Endothelial cell of umbilical vein (primary cell): ENCODE measurements around the gene SLC1A3. TPM values are rescaled to one million over a fixed set of nuclear protein-coding genes. Genes with fewer than 3 reads are reported as not detected.

ENCODE experiments used
- BruUV-seq: library from RNA; stranded (reverse); fragments of 400-500 nt; replicated peaks from 2 replicates; lab custom pipeline; 2021; lab: Mats Ljungman, UMichigan
- CTCF ChIA-PET: fragments of 300-600, 350-600 bp; sonication (Branson Sonifier 250); formaldehyde crosslinking; loops from one replicate; lab custom pipeline; 2021; ENCODE audit warnings: antibody characterized with exemption, inconsistent platforms; lab: Charles Lee
- POLR2A ChIA-PET: fragments of 300-600, 350-600 bp; sonication (Branson Sonifier 250); formaldehyde crosslinking; loops from one replicate; lab custom pipeline; 2021; ENCODE audit warnings: antibody characterized with exemption, inconsistent platforms; lab: Charles Lee
- DNase-seq: peaks from one replicate; pipeline ENCODE4 v3.0.0-alpha.2; 2011; ENCODE audit warnings: low read depth, low spot score
- FAIRE-seq: peaks from 2 replicates; lab custom pipeline; 2011; peaks lifted over from hg19 to GRCh38; lab: Jason Lieb, UNC
- H2AFZ ChIP-seq: 2 replicates; pipeline ENCODE4 v1.6.0; 2012; ENCODE audit warnings: low read depth, low read length, control low read depth, inconsistent platforms
- H3K27ac ChIP-seq: 2 replicates; pipeline ENCODE4 v1.5.1; 2011; ENCODE audit warnings: low read depth, mild to moderate bottlenecking, control low read depth, low read length, moderate library complexity; ENCODE audit not compliant: insufficient read depth
- H3K27me3 ChIP-seq, 2 experiments: 2 replicates each; pipeline versions ENCODE4 v1.6.0 to v1.6.1; 2011; ENCODE audit warnings: low read length in 2 of 2, mixed read lengths in 1 of 2; ENCODE audit not compliant: control insufficient read depth in 2 of 2, insufficient read depth in 2 of 2
- H3K36me3 ChIP-seq, 2 experiments: 2 replicates in 1 of 2; 3 replicates in 1 of 2; pipeline ENCODE4 v1.5.1; 2011; ENCODE audit warnings: low read length in 2 of 2, mild to moderate bottlenecking in 1 of 2, moderate library complexity in 1 of 2; ENCODE audit not compliant: control insufficient read depth in 2 of 2, insufficient read depth in 2 of 2; ENCODE audit errors: extremely low read depth in 1 of 2
- H3K4me1 ChIP-seq: 3 replicates; pipeline ENCODE4 v1.5.1; 2011; ENCODE audit warnings: mild to moderate bottlenecking, low read length; ENCODE audit not compliant: control insufficient read depth, insufficient read depth; ENCODE audit errors: extremely low read depth
- H3K4me2 ChIP-seq: 2 replicates; pipeline ENCODE4 v1.6.1; 2011; ENCODE audit warnings: low read length, control low read depth, mixed read lengths; ENCODE audit not compliant: insufficient read depth
- H3K4me3 ChIP-seq, 3 experiments: fragments of 200-600 bp in 1 of 3; sonication (generic), shearing (Covaris generic) in 1 of 3; replicated peaks in 1 of 3; 2 replicates each; pipeline ENCODE4 v1.5.1; 2011 to 2016; ENCODE audit warnings: control low read depth in 3 of 3, low read length in 3 of 3, mild to moderate bottlenecking in 2 of 3, inconsistent platforms in 1 of 3, low read depth in 1 of 3, moderate library complexity in 1 of 3; ENCODE audit not compliant: insufficient read depth in 1 of 3
- H3K79me2 ChIP-seq: 2 replicates; pipeline ENCODE4 v1.6.0; 2012; ENCODE audit warnings: low read length, inconsistent platforms; ENCODE audit not compliant: control insufficient read depth, insufficient read depth
- H3K9ac ChIP-seq: replicated peaks from 2 replicates; pipeline ENCODE3; 2011; ENCODE audit warnings: low read length, control low read depth; ENCODE audit not compliant: insufficient read depth; ENCODE audit errors: extremely low read depth
- H3K9me1 ChIP-seq: replicated peaks from 3 replicates; pipeline ENCODE4 v1.6.0; 2011; ENCODE audit warnings: mild to moderate bottlenecking, low read length; ENCODE audit not compliant: control insufficient read depth, insufficient read depth; ENCODE audit errors: extremely low read depth
- H3K9me3 ChIP-seq: replicated peaks from 2 replicates; pipeline ENCODE4 v1.5.1; 2012; ENCODE audit warnings: low read length, inconsistent platforms; ENCODE audit not compliant: control insufficient read depth, insufficient read depth
- H4K20me1 ChIP-seq: replicated peaks from 2 replicates; pipeline ENCODE3; 2011; ENCODE audit warnings: mild to moderate bottlenecking, low read length; ENCODE audit not compliant: control insufficient read depth, insufficient read depth; ENCODE audit errors: extremely low read depth
- EZH2 ChIP-seq: IDR thresholded peaks from 2 replicates; pipeline ENCODE4 v1.6.1; 2012; ENCODE audit warnings: borderline replicate concordance, low read depth, mild to moderate bottlenecking, moderate library complexity, low read length, inconsistent platforms; ENCODE audit not compliant: severe bottlenecking
- FOS ChIP-seq: IDR thresholded peaks from 2 replicates; pipeline ENCODE4 v1.6.1; 2011; ENCODE audit warnings: mild to moderate bottlenecking, low read length, moderate library complexity, borderline replicate concordance; ENCODE audit not compliant: insufficient read depth
- GATA2 ChIP-seq: IDR thresholded peaks from 2 replicates; pipeline ENCODE4 v1.7.0; 2011; ENCODE audit warnings: low read depth, mild to moderate bottlenecking, moderate library complexity, mixed read lengths, low read length; ENCODE audit not compliant: insufficient read length, insufficient read depth
- JUN ChIP-seq: IDR thresholded peaks from 2 replicates; pipeline ENCODE4 v1.6.1; 2011; ENCODE audit warnings: borderline replicate concordance, low read depth; ENCODE audit not compliant: insufficient read length, insufficient read depth
- MYC ChIP-seq: IDR thresholded peaks from one replicate; pipeline ENCODE4 v1.6.1; 2011; ENCODE audit warnings: mild to moderate bottlenecking, low read depth, low read length
- POLR2A ChIP-seq: IDR thresholded peaks from 2 replicates; pipeline ENCODE4 v1.6.1; 2012; ENCODE audit warnings: low read depth, mild to moderate bottlenecking, control low read depth, low read length
- POLR2AphosphoS5 ChIP-seq: IDR thresholded peaks from 2 replicates; pipeline ENCODE4 v1.6.1; 2012; ENCODE audit warnings: low read depth, mild to moderate bottlenecking, control low read depth, low read length, moderate library complexity; ENCODE audit not compliant: insufficient read depth
- dilution Hi-C: fragments of 300-500 bp; cut with MboI; formaldehyde crosslinking; loops from one replicate; pipeline ENCODE4 v1.15.0; 2019; ENCODE audit warnings: low sequenced_read_pairs; ENCODE audit not compliant: extremely low pct_ligation_motif_present
- intact Hi-C: fragments of 100-400 bp; cut with micrococcal nuclease; formaldehyde crosslinking; loops from one replicate; pipeline ENCODE4 v1.10.0; 2022
- polyA plus RNA-seq, 4 experiments: library from polyadenylated mRNA; depleted of rRNA in 3 of 4; stranded (reverse) in 3 of 4; unstranded in 1 of 4; fragments of >200 nt; gene quantifications; 2 replicates each; pipeline versions ENCODE4 v1.2.1 to v1.2.3, GENCODE V29; 2011 to 2012; ENCODE audit warnings: missing spikeins in 1 of 4
- total RNA-seq: library from RNA; stranded (reverse); gene quantifications from 2 replicates; pipeline ENCODE4 v1.2.3, GENCODE V29; 2021
- TF ChIP-seq, protein P1 (sequence below), 2 donors: IDR thresholded peaks; 1 replicate in 1 of 2; 2 replicates in 1 of 2; pipeline ENCODE4 v1.5.1; 2011; ENCODE audit warnings: low read length in 2 of 2, mild to moderate bottlenecking in 2 of 2, moderate library complexity in 2 of 2, control low read depth in 1 of 2, inconsistent platforms in 1 of 2, low read depth in 1 of 2; ENCODE audit not compliant: insufficient read depth in 1 of 2; ENCODE audit errors: extremely low read depth in 1 of 2
- TF ChIP-seq, protein P2 (sequence below): IDR thresholded peaks from 2 replicates; pipeline ENCODE4 v1.6.1; 2011; ENCODE audit not compliant: insufficient read depth, insufficient read length

Gene SLC1A3
- total and polyA plus RNA-seq, 2 donors (not counting 3 experiments of a cell fraction or from before 2014, with no cell fraction given): 0.36 TPM; not detected in 1

DNA sequence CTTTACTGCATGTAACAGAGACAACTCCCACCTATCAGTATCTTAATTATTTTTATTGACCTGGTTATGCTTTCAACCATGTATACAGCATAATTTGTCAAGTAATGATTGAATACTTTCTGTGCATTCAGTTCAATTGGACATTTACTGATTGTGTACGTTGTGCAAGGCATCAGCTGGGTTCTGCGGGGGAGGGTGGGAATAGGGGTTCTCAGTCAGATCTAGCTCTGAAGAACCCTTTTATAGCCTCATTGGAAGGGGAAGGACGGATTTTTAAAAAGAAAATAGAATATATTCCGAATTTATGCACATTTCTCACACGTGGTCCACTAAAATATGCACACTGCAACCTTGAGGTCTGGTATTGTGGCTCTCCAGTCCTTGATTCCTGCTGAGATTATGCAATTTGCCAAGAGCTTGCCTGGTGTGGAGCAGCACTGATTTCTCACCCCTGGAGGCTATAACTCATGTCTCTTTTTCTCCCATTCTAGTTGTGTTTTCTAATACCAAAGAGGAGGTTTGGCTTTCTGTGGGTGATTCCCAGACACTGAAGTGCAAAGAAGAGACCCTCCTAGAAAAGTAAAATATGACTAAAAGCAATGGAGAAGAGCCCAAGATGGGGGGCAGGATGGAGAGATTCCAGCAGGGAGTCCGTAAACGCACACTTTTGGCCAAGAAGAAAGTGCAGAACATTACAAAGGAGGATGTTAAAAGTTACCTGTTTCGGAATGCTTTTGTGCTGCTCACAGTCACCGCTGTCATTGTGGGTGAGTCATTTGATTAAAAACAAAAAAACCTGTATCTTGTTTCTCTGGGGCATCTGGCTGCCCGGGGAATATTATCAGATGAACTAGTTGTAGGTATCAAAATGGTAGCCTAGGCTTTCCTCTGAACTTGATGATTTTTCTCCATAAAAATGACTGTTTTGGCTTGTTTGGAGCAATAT, 1.7 kb downstream of the SLC1A3 start:
- H3K36me3 ChIP-seq: no peaks in the 10 kb centered on the region
- H3K9me1 ChIP-seq: no peaks in the 10 kb centered on the region
- H3K9ac ChIP-seq: no peak overlapping the region
- dilution Hi-C loops (no loop called here), intact Hi-C loops (loop anchor here (5.0 kb wide), 1 partner anchor 101 kb away; no protein-coding TSS in a partner anchor)
- H3K4me1 ChIP-seq: peaks cover 6% of the 10 kb centered on the region
- TF ChIP-seq EZH2 (no peak), GATA2 (no peak), POLR2AphosphoS5 (no peak), JUN (no peak), MYC (no peak), FOS (no peak), POLR2A (no peak)
- TF ChIP-seq, protein P1, sequence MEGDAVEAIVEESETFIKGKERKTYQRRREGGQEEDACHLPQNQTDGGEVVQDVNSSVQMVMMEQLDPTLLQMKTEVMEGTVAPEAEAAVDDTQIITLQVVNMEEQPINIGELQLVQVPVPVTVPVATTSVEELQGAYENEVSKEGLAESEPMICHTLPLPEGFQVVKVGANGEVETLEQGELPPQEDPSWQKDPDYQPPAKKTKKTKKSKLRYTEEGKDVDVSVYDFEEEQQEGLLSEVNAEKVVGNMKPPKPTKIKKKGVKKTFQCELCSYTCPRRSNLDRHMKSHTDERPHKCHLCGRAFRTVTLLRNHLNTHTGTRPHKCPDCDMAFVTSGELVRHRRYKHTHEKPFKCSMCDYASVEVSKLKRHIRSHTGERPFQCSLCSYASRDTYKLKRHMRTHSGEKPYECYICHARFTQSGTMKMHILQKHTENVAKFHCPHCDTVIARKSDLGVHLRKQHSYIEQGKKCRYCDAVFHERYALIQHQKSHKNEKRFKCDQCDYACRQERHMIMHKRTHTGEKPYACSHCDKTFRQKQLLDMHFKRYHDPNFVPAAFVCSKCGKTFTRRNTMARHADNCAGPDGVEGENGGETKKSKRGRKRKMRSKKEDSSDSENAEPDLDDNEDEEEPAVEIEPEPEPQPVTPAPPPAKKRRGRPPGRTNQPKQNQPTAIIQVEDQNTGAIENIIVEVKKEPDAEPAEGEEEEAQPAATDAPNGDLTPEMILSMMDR (IDR thresholded peaks at IDR 0.05; ENCODE audit: extremely low read depth in 1 of 2, insufficient read depth in 1 of 2, low read depth in 1 of 2, low read length in 2 of 2): no peak
- TF ChIP-seq, protein P2, sequence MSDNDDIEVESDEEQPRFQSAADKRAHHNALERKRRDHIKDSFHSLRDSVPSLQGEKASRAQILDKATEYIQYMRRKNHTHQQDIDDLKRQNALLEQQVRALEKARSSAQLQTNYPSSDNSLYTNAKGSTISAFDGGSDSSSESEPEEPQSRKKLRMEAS: no peak
- no peak for FAIRE-seq
- ChIA-PET CTCF (interaction anchor here (1.2 to 1.8 kb wide), 3 partner anchors 33 to 84 kb away, joined by 3 to 4 read pairs (median 3); no protein-coding TSS in a partner anchor), POLR2A (no interaction called here)
- no peaks in the 10 kb centered on the region for H4K20me1 ChIP-seq
- no peak overlapping the region for H3K27ac ChIP-seq
- H3K79me2 ChIP-seq: no peaks in the 10 kb centered on the region
- no peak for DNase-seq
- H3K27me3 ChIP-seq: peaks cover 18 to 35% of the 10 kb centered on the region in 2 experiments
- H3K9me3 ChIP-seq: no peaks in the 10 kb centered on the region
- no peak overlapping the region for H3K4me2 ChIP-seq
- BruUV-seq: no TSS peak
- no peak overlapping the region for H2AFZ ChIP-seq
- no peak overlapping the region for H3K4me3 ChIP-seq
